Activated B cell treated with CpG ODN at 0.5 μM for 24 hours (primary cell): ENCODE data around the gene TRIM38. TPM values are rescaled to one million over a fixed set of nuclear protein-coding genes. Genes with fewer than 3 reads are reported as not detected.
A peak's percentile ranks its signal among the peaks of the same experiment; 100 is the strongest.

Source experiments
- ATAC-seq: fragments of 200-7000 bp; cut with Tn5 transposase; one replicate; pipeline ENCODE4 v1.10.0; 2021; ENCODE audit warnings: low read depth, mild to moderate bottlenecking, moderate library complexity
- CTCF ChIA-PET: fragments of 350-600 bp; sonication (Branson Sonifier 250); formaldehyde crosslinking; loops from one replicate; lab custom pipeline; 2021; ENCODE audit warnings: antibody characterized with exemption; lab: Charles Lee
- POLR2A ChIA-PET: fragments of 350-600 bp; sonication (Branson Sonifier 250); formaldehyde crosslinking; loops from one replicate; lab custom pipeline; 2021; ENCODE audit warnings: antibody characterized with exemption; lab: Charles Lee
- DNase-seq: peaks from one replicate; pipeline ENCODE4 v3.0.0; 2022
- H3K27ac Mint-ChIP-seq: one replicate; pipeline ENCODE4 v1.8.0; 2020; ENCODE audit warnings: mixed read lengths
- H3K27me3 Mint-ChIP-seq: one replicate; pipeline ENCODE4 v1.8.0; 2021; ENCODE audit warnings: mixed read lengths
- H3K36me3 Mint-ChIP-seq: one replicate; pipeline ENCODE4 v1.8.0; 2021; ENCODE audit warnings: low read depth, mixed read lengths
- H3K4me1 Mint-ChIP-seq: one replicate; pipeline ENCODE4 v1.8.0; 2021; ENCODE audit warnings: mixed read lengths
- H3K4me3 Mint-ChIP-seq: one replicate; pipeline ENCODE4 v1.8.0; 2020; ENCODE audit warnings: mild to moderate bottlenecking, mixed read lengths
- H3K9me3 Mint-ChIP-seq: one replicate; pipeline ENCODE4 v1.8.0; 2020; ENCODE audit warnings: mixed read lengths
- CTCF ChIP-seq: fragments of 200-600 bp; IDR thresholded peaks from one replicate; pipeline ENCODE4 v1.8.0; 2022; ENCODE audit warnings: antibody characterized with exemption, mild to moderate bottlenecking
- intact Hi-C: fragments of 100-400 bp; cut with micrococcal nuclease; formaldehyde crosslinking; loops from one replicate; pipeline ENCODE4 v1.15.1; 2024
- total RNA-seq: library from RNA; stranded (reverse); gene quantifications from 2 replicates; pipeline ENCODE4 v1.2.3, GENCODE V29; 2022

The TRIM38 gene
- total RNA-seq, 1 donor from 2014 or later: 36.8 TPM

GRCh38 chr6:26021001-26021349 is 58.4 kb downstream of the TRIM38 start:
- CTCF ChIA-PET: interaction anchor here (1.1 to 7.6 kb wide), 5 partner anchors 9 to 574 kb away, joined by 3 to 44 read pairs (median 6); a partner anchor contains a TSS

DNA sequence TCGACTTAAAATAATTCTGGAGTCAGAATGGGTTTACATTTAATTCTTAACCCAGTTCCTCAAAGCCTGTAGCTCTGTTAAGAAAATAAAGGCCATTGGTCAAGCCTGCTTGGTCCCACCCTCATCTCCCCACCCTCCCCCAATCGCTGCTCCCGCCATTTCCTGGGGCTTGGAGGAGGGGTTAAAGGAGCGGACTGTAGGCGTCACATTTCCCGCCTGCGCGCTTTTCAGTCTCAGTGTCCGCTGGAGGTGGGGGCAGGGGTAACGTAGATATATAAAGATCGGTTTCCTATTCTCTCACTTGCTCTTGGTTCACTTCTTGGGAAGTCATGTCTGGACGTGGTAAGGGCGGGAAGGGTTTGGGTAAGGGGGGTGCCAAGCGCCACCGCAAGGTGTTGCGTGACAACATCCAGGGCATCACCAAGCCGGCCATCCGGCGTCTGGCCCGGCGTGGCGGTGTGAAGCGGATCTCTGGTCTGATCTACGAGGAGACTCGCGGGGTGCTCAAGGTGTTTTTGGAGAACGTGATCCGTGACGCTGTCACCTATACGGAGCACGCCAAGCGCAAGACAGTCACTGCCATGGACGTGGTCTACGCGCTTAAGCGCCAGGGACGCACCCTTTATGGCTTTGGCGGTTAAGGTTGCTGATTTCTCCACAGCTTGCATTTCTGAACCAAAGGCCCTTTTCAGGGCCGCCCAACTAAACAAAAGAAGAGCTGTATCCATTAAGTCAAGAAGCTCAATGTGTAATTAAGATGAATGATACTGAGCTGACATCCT is 58.9 kb downstream of the TRIM38 start:
- intact Hi-C loops: loop anchor here (1.0 to 10.0 kb wide), 10 partner anchors 12 to 1871 kb away; partner anchors contain the start of genes HMGN4 and TRIM38
- no peaks in the 10 kb centered on the region for H3K27me3 Mint-ChIP-seq
- H3K4me1 Mint-ChIP-seq: peaks cover 38% of the 10 kb centered on the region
- POLR2A ChIA-PET: interaction anchor here (0.6 to 6.7 kb wide), 59 partner anchors 10 to 1872 kb away, joined by 3 to 164 read pairs (median 8); partner anchors contain the start of genes HFE, TRIM38 and ZNF184
- H3K4me3 Mint-ChIP-seq: peak overlapping the region; percentile 96
- peak overlapping the region; percentile 99 for H3K27ac Mint-ChIP-seq
- no peak for TF ChIP-seq CTCF
- peak; percentile 76 for ATAC-seq
- peak; percentile 75 for DNase-seq
- no peaks in the 10 kb centered on the region for H3K9me3 Mint-ChIP-seq
- CTCF ChIA-PET: interaction anchor here (0.7 to 7.6 kb wide), 6 partner anchors 10 to 1788 kb away, joined by 3 to 44 read pairs (median 6); a partner anchor contains a TSS
- peaks cover 16% of the 10 kb centered on the region for H3K36me3 Mint-ChIP-seq

More at GRCh38 chr6:26021001-26021349, 58.4 kb downstream of the TRIM38 start:
- H3K36me3 Mint-ChIP-seq: peaks cover 16% of the 10 kb centered on the region
- H3K4me3 Mint-ChIP-seq: peak overlapping the region; percentile 96
- peaks cover 34% of the 10 kb centered on the region for H3K4me1 Mint-ChIP-seq
- ATAC-seq: no peak
- H3K27ac Mint-ChIP-seq: peak overlapping the region; percentile 99
- TF ChIP-seq CTCF: no peak
- DNase-seq: peak; percentile 51
- intact Hi-C loops: loop anchor here (1.0 to 10.0 kb wide), 10 partner anchors 12 to 1872 kb away; partner anchors contain the start of genes HMGN4 and TRIM38
- no peaks in the 10 kb centered on the region for H3K27me3 Mint-ChIP-seq
- POLR2A ChIA-PET: interaction anchor here (0.6 to 6.7 kb wide), 55 partner anchors 10 to 1873 kb away, joined by 3 to 164 read pairs (median 10); partner anchors contain the start of genes HFE, TRIM38 and ZNF184
- H3K9me3 Mint-ChIP-seq: no peaks in the 10 kb centered on the region

- no peak for TF ChIP-seq CTCF
- no peak for ATAC-seq
Measured at GRCh38 chr6:26022132-26022472, 59.5 kb downstream of the TRIM38 start.

DNA sequence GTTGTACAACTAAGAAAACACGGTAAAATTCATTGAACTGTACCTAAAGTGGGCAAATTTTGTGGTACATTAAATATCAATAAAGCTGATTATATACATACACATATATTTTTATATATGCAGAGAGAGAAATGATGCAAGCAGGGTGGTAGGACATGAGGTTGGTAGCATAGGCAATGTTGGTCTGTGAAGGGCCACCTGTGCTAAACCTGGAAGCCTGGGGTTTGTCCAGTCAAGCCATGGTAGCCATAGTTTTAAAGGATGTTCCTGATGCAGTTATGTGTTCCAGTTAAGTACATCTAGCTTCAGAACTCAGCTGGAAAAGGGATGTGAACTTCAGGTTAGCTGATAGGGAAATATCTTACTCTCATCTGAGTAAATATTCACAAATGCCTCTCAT is 60.1 kb downstream of the TRIM38 start:
- DNase-seq (no peak), ATAC-seq (no peak)
- Mint-ChIP-seq H3K4me3 (no peak overlapping the region), H3K9me3 (no peaks in the 10 kb centered on the region), H3K27ac (peak overlapping the region; percentile 99), H3K27me3 (peaks cover 2% of the 10 kb centered on the region), H3K4me1 (peaks cover 41% of the 10 kb centered on the region), H3K36me3 (peaks cover 24% of the 10 kb centered on the region)
- TF ChIP-seq CTCF: no peak
- ChIA-PET CTCF (interaction anchor here (1.0 to 7.6 kb wide), 3 partner anchors 8 to 30 kb away, joined by 5 to 44 read pairs (median 19); a partner anchor contains a TSS), POLR2A (interaction anchor here (0.7 to 6.7 kb wide), 27 partner anchors 9 to 1850 kb away, joined by 3 to 164 read pairs (median 26); partner anchors contain the start of gene TRIM38)
- intact Hi-C loops: loop anchor here (5.0 to 10.0 kb wide), 3 partner anchors 512 to 1812 kb away; partner anchors contain the start of gene HMGN4

More at GRCh38 chr6:26022132-26022472, 59.5 kb downstream of the TRIM38 start:
- Mint-ChIP-seq H3K4me3 (peak overlapping the region; percentile 96), H3K36me3 (peaks cover 21% of the 10 kb centered on the region), H3K4me1 (peaks cover 42% of the 10 kb centered on the region), H3K27ac (peak overlapping the region; percentile 99), H3K9me3 (no peaks in the 10 kb centered on the region), H3K27me3 (peaks cover under 1% of the 10 kb centered on the region)
- intact Hi-C loops: loop anchor here (5.0 to 10.0 kb wide), 3 partner anchors 513 to 1813 kb away; partner anchors contain the start of gene HMGN4
- CTCF ChIA-PET: interaction anchor here (0.7 to 7.6 kb wide), 4 partner anchors 9 to 1787 kb away, joined by 3 to 44 read pairs (median 12); a partner anchor contains a TSS
- POLR2A ChIA-PET: interaction anchor here (0.7 to 6.7 kb wide), 36 partner anchors 10 to 1871 kb away, joined by 3 to 164 read pairs (median 22); partner anchors contain the start of gene TRIM38
- DNase-seq: no peak
